Stimulated activated CD4-positive, alpha-beta T cell treated with anti-CD3 and anti-CD28 coated beads, Interleukin-2, amount 100 ng/mL, for 24 hours (primary cell): Measurements from ENCODE around the gene CNOT6.

Experiments
- DNase-seq, 2 donors: peaks; one replicate each; pipeline ENCODE4 v3.0.0-alpha.2; 2020

The CNOT6 gene

DNA sequence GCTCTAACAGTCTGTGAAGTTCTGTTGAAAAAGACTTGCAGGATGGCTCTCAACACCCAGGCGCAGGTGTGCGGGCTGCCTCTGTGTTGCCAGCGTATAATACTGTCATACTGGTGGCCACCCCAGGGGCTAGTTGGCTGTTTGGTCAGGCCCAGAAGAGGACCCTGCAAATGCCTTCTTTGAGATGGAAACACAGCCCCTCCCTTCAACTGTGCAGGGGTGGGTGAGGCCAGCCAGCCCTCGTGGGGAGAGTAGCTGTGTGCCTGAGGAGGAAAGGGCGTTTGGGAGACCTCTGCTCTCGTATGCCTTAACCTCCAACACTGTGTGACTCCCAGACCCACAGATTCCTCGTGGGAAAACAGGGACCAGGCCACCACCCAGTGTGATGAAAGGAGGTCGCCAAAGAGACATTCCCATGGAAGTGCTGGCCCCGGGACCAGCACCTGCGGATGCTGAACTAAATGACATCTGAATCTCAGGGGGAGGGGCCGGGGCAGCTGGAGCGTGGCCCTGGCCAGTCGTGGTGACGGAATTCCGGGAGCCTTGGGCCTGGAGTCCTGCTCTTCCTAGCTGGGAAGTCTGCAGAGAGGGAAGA lies 108.4 kb downstream of the CNOT6 start:
- no peak for DNase-seq

DNA sequence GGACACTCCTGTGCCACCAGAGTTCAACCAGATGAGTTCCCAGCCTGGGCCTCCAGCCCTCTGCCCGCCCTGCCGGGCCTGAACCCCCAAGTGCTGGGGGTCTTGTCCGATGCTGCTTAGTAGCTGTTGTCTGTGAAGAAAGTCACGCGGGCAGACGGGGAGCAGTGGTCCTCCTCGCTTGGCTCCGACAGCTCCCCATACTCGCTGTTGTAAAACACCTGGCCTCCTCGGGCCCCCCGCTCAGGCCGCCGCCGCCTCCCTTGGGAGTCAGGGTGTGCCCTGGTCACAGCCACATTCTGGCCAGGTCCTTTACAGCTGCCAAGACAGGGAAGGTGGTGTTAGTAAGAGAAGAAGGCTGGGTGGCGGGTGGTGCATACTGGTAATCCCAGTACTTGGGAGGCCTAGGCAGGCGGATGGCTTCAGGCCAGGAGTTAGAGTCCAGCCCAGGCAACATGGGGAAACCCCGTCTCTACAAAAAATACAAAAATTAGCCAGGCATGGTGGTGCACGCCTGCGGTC lies 109.0 kb downstream of the CNOT6 start:
- DNase-seq, result no peak

GRCh38 chr5:180604271-180604670 lies 110.1 kb downstream of the CNOT6 start:
- no peak for DNase-seq

- peak; percentile 69 to 77 for DNase-seq
Observed at GRCh38 chr5:180605554-180606214, 111.5 kb downstream of the CNOT6 start.

DNA sequence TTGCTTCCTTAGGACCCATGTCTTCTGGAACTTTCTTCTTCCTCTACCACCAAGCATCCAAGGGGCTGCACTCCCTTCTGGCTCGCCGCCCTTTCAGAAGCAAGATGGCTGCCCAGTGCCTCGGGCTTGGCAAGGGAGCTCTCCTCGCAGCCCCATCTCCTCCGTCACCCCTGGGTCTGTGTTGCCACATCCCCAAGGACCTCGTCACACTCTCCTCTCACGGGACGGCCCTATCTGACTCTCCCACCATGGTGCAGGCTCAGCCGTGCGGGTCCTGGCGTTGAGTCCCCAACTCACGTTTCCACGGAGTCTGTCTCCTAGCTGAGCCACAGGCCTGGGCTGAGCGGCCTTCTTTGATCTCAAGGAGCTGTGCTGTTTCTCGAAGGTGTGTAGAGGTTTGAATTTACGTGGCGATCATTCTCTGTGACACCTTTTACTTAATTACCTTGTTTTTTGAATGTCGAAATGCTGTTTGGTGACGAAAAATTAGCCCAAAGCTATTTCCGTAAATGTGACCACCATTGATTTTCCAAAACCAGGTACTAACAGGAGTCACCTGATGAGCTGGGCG lies 112.1 kb downstream of the CNOT6 start:
- no peak for DNase-seq

DNA sequence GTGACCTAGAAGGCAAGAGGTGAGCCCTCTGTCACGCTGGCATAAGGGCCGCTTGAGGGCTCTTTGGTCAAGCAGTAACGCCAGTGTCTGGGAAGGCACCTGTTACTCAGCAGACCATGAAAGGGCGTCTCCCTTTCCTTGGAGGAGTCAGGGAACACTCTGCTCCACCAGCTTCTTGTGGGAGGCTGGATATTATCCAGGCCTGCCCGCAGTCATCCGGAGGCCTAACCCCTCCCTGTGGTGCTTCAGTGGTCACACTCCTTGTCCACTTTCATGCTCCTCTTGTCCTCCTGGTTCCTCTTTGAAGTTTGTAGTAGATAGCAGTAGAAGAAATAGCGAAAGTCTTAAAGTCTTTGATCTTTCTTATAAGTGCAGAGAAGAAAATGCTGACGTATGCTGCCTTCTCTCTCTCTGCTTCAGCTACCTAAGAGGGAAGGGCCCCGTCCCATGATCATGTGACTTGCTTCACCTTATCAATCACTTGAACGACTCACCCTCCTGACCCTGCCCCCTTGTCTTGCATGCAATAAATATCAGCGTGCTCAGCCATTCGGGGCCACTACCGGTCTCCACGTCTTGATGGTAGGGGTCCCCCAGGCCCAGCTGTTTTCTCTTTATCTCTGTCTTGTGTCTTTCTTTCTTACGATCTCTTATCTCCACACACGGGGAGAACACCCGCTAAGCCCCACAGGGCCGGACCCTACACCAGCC lies 113.8 kb downstream of the CNOT6 start:
- DNase-seq, result no peak

GRCh38 chr5:180608572-180609310 lies 114.6 kb downstream of the CNOT6 start:
- no peak for DNase-seq

GRCh38 chr5:180609386-180609785 lies 115.2 kb downstream of the CNOT6 start:
- no peak for DNase-seq

- no peak for DNase-seq
Observed at GRCh38 chr5:180609817-180610550, 115.8 kb downstream of the CNOT6 start.

DNA sequence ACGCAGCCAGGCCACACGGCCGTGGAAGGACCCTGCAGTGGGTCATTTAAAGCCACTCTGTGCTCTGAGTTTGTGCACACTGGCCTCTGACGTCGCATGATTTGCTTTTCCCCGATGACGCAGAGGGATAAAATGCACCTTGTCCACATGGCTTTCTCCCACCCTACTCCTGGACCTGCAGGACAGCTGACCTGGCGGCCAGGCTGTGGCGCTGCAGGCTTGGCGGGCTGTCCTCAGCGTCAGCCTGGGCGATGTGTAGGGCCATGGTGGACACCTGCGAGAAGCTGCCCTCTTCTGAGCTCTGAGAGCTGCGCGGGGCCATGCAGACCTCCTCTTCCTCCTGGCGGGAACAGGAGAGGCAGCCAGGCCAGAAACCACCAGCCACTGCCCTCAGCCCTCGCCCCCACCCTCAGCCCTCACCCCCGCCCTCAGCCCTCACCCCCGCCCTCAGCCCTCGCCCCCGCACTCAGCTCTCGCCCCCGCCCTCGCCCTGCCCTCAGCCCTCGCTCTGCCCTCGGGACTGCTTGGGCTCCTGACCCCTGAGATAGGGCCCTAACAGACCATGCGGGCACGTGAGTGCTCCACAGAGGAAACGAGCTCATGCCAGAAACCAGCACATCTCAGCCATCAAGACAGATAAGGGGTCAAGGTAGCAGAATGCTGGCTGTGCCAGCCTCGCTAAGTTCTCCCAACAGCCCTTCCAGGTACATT lies 117.1 kb downstream of the CNOT6 start:
- DNase-seq, result no peak

DNA sequence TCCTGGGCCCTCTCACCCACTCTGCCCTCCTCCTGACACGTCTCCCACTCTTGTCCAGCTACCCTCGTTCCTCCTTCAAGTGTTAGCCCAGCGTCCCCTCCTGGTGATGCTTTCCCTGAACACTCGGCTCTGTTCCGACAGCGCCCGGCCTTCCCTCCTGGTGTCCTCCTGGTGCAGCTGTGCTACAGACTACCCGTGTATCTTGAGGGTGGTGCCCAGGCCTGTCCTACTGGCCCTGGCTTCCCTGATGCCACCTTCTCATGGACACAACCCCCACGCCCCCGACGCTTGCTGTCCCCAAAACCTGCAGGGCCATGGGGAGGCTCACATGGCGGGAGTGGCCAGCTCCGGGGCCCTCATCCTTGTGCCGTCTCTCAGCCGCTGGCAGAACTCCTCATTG lies 118.5 kb downstream of the CNOT6 start:
- DNase-seq, result no peak

DNA sequence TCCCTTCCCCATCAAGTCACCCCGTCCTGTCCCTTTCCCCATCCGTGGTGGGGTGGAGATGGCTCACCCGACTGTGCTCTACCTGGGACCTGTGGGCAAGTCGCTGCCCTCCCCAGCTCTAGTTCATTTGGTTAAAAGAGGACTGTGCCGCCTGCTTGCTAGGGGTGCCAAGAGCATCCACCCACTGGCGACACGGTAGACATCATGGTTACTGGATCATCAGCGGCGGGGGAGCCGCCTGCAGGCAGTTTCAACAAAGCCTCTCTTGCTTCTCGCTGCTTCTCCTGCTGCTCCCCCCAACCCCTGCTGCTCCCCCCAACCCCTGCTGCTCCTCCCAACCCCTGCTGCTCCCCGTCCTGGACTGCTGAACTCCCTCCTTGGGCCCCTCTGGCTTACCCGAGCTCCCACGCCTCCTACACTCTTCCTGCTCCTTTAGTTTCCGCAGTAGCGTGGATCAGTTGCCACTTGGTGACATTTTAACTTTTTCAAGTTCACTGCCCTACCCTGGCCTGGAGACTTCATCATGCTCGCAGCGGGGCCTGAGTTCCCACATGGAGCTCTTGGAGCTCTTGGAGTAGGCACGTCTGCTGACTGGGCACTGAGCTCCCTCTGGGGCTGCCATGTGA lies 119.1 kb downstream of the CNOT6 start:
- DNase-seq, result no peak

GRCh38 chr5:180613814-180614188 lies 119.6 kb downstream of the CNOT6 start:
- DNase-seq, result no peak

DNA sequence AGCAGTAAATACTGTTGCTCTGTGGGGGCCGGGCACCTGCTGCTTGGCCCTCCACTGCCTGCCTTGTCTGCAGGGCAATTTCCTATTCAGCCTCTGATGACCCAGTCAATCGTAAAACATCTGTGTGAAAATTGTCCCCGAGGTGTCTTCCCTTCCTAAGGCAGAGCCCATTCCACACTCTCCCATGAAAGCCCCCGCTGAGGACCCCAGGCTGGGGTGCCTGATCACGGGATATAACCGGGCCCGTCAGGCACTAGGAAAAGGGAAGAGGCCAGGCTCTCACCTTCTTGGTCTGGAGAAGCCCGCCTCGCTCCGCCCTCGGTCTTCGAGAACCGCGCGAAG lies 124.3 kb downstream of the CNOT6 start:
- no peak for DNase-seq

DNA sequence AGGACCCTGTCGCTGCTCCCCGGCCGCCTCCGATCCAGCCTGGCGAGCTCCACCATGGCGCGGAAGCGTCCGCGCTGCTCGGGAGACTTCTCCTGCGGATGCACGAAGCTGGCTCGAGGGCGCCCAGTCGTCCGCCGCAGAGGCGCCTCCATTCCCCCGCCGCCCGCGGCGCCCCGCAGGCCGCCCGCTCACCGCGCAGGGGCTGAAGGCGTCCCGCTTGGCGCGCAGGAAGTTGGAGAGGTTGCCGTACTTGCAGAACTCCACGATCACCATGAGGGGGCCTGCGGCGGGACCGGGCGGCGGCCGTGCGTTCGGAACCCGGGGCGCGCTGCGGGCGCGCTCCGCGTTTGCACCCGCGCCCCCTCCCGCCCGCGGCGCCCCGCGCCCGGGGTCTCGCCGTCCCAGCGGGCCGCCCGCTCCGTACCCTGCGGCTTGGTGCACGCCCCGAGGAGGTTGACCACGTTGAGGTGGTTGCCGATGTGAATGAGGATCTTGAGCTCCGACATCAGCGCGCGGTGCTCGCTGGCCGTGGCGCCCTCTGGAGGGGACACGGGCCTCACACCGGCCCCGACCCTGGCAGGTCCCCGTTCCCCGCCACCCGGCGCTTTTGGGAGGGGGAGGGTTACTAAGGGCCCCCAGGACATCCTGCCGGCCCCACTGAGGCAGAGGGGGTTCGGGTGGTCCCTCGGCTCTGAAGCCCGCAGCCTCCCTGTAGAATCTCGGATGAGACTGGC lies 124.8 kb downstream of the CNOT6 start:
- peak; percentile 34 to 63 for DNase-seq

GRCh38 chr5:180619563-180619915 lies 125.4 kb downstream of the CNOT6 start:
- no peak for DNase-seq

DNA sequence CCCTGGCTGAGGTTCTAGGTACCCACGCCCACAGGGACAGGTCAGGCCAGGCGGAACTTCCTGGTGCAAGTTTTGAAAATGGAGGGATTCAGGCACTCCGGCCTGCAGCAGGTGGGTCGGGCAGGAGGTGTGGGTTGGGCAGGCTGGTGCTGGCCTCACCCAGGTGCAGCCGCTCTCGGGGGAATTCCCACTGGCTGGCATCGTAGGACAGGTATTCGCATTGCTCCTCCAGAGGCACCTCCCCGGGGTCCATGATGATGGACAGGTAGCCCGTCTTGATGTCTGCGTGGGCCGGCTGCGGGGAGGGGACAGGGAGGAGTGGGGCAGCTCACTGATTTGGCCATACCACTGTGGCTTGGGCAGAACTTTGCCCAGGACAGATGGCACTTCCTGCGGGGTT lies 125.8 kb downstream of the CNOT6 start:
- DNase-seq, result no peak

DNA sequence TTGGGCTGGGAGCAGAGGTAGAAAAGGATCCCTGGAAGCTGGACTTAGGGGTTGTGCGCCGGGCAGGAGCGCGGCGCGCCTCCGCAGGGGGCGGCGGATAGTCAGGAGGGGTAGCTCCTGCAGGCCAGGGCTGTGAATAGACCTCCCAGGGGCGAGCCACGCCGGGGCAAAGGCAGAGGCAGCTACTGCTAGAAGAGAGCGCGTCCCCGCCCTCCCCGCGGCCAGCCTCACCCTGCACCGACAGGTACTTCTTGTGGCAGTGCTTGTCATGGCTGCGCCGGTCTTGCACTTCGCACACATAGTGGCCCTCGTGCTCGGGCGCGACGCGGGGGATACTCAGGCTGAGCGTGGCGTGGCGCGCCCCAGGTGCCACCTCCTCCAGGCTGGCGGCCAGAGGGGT lies 127.1 kb downstream of the CNOT6 start:
- DNase-seq, result no peak

GRCh38 chr5:180622910-180623309 lies 128.7 kb downstream of the CNOT6 start:
- no peak for DNase-seq

- DNase-seq, result no peak
Observed at GRCh38 chr5:180623411-180623834, 129.2 kb downstream of the CNOT6 start.

DNA sequence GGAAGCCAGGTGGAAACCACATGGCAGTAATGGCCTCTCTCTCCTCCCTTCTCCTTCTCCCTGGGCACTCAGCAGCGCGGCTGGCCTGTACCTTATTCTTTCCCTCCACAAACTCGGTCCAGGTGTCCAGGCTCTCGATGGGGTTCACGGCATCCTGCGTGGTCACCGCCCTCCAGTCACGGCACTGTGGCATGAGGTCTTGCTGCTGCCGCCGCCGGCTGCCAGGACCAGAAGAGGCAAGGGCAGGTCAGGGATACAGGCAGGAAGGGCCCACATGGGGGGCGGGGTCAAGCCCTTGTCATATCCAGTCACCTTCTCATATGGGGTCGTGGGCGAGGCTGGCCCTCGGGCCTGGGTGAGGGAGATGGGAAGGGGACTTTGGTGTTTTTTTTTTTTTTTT lies 129.7 kb downstream of the CNOT6 start:
- no peak for DNase-seq
